Inferior parietal cortex (tissue), 1 donor: ENCODE results near the gene FRMPD2.
A peak's percentile ranks its signal among the peaks of the same experiment; 100 is the strongest.
"Not testable (repeated sequence)": the region's sequence is repeated elsewhere in the genome, so short reads cannot be mapped to it uniquely, and the experiment has no call there.

Experiments
- DNase-seq: peaks from one replicate; pipeline ENCODE4 v3.0.0-alpha.2; 2016; ENCODE audit errors: extremely low spot score

Gene FRMPD2

DNA sequence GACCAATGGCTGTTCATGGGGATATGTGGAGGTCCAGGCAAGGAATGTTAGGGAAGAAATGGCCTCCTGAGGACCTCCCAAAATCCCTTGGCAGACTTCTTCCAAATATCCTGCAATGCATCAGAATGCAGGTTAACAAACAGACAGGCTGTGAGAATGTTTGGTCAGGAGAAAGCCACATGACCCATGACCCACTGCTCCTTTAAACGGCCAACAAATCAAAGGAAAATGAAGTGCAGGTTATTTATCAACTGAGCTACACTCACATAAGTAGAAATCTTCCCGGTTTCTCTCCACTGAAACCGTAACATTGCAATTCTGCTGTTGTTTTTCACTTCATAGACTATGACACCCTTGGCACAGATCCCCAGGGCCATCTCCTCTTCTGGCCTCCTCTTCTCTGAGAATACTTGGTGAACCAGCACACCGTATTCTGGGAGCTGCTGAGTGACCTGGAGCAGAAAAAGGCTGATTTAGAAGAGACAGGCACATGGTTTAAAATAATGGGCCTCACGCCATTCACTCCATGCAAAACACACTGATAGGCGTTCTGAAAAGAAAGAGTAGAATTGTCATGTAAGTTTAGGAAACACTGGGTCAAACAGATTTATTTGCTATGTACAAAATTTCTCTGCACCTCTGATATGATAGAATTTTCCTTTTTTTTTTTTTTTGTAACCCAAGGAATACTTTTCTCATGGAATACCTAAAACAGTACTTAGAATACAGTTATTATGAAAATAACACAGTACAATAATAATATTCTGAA, 67.8 kb downstream of the FRMPD2 start:
- no peak for DNase-seq

DNA sequence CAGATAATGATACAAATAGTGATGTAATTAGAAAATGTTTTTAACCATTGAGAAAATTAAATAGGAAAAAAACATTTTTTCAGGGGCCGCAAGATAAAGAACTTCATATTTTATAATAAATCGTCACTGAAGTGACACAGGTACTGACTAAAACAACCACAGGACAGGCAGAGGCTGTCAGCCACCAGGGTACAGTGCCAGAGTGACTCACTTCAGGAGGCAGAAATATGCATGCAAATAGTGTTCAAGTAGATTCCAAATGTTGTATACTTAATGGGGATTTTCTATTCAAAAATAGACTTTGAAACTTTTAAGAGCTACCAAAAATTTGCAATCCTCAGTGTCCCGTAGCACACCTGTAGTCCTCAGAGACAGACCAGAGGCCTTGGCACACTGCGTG, 68.6 kb downstream of the FRMPD2 start:
- no peak for DNase-seq

DNA sequence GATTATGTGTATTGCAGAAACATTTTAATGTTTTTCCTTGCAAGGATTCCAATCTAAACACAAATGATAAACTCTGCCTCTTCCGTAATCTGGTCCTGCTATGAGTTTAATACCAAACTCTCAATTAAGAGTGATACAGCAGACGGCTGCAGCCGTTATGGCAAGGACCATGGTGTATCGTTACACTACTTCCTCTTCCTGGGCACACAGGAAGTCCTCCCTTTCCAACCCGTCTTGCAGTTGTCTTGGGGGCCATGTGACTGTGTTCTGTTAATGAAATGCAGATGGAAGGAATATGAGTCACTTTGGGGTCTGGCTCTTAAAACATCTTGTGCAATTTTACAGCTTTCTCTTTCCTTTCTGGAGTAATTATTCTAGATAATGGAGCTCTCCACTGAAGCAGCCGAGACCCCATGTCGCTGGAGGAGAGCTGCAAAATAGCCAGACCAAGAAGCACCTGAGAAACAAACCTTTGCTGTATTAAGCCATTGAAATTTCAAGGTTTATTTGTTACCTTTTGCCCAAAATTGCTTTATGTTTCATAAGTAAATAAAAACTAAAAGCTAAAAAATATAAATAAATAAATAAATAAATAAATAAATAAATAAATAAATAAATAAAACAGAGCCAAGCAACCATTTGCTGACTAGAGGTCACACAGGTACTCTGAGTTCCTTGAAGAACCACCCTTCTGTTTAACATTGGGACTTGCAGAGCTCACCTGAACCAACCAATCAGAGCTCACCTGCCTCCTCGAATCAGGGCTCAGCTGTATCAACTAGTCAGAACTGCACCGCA, 74.7 kb downstream of the FRMPD2 start:
- no peak for DNase-seq

DNA sequence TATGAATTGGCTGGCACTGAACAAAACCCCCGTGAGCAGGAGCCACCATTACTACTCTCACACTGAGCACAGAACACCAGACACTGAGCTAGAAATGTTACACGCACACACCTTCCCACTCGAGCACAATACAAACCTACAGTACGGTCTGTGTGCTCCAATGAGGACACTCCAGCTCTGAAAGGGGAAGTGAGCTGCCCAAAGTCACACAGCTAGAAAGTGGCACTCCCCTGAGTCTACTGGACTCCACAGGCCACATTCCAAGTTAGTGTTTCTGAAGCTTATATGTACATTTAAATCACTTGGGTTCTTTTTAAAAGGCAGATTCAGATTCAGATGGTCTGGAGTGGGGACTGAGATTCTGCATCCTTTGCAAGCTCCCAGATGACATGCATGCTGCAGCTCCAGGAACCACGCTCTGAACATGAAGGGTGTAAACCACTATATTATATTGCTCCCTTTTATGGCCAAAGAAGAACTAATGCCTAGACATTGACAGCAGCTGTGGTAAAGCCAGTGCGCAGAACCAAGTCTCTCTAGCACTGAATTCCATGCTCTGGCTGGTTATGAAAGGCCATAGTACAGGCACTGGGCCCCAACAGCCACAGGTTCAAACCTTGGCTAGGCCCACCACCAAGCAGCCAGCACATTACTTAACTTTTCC, 77.1 kb downstream of the FRMPD2 start:
- DNase-seq = no peak

DNA sequence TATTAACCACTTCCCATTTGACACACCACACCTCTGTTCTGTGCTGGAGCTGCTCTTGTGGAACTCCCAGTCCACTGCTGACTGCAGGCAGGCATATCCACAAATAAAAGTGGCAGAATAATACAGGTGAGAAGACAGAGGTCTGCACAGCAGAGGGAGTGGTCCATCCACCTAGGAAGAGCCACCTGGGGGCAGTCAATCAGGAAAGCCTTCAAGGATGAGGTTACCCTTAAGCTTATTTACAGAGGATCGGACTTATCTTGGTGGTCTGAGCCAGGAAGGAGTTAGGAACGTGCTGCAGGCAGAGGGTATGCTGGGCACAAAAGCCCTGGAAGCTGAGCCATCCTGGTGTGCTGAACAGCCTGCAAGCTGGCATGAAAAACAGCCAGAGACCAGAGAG, 78.7 kb downstream of the FRMPD2 start:
- no peak for DNase-seq

DNA sequence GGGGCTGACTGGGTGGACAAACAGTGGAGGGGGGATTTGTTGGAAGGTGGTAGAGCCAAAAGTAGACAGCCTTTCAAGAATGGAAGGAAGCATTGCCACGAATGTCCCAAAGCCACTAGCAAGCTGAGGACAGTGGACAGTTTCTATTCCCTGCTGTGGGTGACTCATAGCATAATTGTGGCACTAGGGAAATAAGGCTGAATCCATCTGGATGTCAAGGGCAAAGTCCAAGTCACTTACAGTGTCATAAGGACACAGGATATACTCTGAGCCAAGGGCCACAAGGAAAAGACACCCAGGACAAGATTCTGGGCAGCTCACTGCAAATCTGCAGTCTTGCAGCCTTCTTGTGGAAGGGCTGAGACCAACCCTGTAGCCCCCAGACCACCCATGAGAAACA, 79.7 kb downstream of the FRMPD2 start:
- DNase-seq = no peak

DNA sequence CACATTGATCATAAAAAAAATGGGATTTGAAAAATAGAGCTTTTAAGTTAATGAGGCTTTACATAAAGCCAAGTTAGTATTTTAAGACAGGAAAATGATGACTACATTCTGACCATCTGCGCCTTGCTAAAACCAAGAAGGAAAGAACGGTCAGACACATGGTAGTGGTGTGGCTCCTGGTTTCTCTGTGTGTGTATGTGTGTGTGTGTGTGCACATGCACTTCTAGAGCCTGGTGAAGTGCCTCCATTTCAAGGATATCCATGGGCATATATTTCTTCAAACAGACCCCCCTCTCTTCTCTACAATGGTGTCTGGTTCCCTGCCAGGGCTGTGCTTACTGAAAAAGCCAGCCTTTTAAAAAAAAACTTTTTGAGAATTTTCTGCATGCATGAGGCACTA, 80.9 kb downstream of the FRMPD2 start:
- DNase-seq = peak; percentile 40

DNA sequence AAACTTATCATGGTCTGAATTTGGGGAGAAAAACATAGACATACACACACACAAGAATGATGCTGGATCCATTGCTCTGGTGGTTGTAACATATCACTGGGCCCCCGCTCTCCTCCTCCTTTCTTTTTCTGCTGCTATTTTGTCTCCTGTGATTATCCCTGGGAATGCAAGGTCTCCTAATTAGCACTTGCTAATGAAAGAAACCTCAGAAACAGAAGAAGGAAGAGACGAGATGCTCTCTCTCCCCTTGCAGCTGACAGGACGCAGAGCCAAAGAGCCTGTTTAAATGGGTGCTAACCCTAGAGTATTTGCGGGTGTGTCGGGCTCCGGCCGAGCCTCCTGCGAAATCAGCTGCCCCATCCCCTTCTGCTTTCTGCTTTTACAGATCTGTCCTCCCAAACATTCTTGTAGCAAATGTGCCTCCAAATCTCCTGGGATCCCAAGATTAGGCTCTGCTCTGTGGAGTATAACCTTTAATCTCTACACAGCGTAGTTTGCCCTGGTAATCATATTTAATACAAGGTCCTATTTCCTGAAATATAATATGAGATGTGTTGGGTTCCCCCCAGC, 81.5 kb downstream of the FRMPD2 start:
- DNase-seq = no peak

DNA sequence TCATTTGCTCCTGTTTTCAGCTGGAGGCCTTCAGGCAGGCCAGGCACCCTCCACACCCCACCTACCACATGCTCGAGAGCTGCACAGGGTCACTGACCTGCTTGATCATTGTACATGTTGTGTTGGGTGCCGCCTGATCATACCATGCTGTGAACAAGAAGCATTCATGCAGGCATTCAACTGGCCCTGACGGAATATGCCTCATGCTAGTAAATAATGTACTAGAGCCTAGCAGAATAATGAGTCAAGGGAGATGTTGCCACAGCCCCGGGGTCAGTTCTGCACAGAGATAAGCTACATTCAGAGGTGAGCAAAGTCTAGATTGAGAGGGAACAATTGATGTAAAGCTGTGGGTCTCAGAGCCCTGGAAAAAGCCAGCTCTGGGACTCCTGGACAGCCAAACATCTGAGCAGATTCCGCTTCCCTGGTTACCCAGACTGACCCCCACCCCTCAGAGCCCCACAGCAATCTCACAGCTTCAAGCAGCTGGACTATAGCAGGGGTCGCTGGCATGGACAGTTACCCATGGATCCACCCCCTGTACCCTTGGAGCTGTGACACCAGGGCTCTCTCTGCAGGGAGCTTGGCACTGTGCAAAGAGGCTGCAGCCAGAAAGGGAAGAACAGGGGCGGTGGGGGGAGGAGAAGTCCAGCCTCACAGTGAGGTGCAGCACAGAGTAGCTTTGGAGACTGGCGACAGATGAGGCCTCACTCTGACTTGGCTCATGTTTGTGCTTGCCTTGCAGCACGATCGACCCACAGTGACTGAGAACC, 86.6 kb downstream of the FRMPD2 start:
- no peak for DNase-seq

DNA sequence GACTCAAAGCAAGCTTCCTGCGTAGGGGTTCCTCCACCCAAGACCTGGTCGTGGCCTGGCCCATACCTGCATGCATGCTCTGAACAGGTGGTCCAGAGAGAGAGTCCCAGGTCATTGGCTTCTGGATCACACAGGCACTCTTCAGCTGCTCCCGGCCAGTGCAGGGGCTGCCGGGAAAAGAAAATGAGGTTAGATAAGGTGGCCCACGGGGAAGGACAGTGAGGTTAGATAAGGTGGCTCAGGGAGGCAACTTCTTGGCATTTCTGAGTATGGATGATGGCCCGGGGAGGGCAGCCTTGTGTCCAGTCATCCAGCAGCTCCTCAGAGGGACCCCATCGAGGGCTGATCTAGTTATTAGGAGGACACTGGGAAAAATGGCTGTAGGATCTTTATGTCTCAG, 87.4 kb downstream of the FRMPD2 start:
- no peak for DNase-seq

DNA sequence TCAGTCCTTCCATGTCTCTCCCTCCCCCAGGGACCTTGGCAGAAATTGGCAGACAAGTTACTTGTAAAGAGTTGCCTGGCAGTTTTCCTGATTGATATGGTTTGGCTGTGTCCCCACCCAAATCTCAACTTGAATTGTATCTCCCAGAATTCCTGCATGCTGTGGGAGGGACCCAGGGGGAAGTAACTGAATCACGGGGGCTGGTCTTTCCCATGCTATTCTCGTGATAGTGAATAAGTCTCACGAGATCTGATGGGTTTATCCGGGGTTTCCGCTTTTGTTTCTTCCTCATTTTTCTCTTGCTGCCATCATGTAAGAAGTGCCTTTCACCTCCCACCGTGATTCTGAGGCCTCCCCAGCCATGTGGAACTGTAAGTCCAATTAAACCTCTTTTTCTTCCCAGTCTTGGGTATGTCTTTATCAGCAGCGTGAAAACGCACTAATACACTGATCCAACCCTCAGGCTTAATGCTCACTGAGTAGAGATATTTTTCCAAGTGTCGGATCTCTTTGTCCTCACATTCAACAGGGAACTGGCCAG, 88.2 kb downstream of the FRMPD2 start:
- not testable (repeated sequence) for DNase-seq

DNA sequence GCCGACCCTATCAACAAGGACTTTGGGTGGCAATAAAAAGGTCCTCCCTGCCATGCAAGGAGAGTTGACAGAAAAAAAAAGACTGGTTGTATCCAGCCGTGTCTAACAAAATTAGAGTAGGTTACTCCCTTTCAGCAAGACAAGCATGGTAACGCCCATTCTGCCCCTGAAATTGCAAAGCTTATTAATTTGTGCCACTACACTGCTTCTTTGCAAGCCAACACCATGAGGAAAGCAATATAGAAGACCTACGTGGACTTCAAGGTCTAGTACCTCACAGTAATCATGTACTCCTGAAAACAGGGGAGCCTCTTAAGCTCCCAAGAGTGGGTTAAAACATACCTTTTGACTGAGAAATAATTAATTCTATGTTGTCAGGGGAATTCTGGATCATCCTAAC, 90.3 kb downstream of the FRMPD2 start:
- no peak for DNase-seq

DNA sequence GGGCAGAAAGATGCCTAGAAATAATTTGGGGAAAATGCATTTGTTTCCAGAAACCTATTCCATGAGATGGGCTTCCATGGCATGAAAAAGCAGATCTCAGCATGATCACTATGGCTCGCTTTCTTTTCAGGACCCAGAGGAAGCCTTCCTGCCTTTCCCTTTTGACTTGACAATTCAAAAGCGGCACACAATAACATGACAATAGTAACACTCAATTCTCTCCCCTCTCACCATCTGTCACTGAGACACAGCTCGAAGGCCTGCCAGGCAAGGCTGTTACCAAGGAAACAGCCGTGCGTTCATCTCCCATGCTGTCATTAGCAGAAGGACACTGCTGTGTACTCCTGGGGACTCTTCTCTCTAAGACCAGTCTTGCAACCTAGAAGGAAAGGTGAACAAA, 101.8 kb downstream of the FRMPD2 start:
- not testable (repeated sequence) for DNase-seq

DNA sequence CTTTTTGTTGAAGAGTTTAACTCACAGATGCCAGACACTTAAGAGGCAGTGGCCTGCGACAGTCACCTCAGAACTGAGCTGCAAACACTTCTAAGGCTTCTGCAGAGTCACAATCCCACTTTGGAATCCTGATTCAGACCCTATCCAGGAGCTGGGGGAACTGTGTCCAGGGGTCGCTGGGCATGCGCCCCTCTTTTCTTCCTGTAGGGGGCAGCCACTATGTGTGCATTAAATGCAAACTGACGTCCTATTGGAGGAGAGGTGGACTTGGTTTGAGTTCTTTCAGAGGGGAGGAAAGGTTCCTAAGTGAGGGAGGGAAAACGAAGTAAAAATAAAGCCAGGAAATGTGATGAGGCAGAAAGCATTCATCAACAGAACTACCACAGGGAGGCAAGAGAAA, 113.8 kb downstream of the FRMPD2 start:
- not testable (repeated sequence) for DNase-seq

DNA sequence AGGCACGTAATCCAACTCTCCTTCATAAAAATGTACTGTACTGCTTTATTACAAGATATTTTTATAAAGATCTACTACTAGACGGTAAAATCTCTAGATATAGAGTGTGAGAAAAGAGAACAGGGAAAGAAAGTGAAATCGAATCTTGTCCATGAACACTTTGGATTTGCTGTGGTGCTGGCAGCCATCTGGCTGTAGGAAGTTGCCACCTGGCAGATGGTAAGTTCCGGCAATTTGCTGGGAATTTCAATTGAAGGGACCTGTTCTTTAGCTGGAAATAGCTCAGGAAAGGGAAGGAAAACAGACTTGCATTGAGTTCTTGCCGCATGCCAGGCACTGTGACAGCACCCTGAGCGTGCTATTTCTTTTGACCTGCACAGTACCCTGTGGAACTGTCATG, 114.3 kb downstream of the FRMPD2 start:
- DNase-seq = peak; percentile 15

DNA sequence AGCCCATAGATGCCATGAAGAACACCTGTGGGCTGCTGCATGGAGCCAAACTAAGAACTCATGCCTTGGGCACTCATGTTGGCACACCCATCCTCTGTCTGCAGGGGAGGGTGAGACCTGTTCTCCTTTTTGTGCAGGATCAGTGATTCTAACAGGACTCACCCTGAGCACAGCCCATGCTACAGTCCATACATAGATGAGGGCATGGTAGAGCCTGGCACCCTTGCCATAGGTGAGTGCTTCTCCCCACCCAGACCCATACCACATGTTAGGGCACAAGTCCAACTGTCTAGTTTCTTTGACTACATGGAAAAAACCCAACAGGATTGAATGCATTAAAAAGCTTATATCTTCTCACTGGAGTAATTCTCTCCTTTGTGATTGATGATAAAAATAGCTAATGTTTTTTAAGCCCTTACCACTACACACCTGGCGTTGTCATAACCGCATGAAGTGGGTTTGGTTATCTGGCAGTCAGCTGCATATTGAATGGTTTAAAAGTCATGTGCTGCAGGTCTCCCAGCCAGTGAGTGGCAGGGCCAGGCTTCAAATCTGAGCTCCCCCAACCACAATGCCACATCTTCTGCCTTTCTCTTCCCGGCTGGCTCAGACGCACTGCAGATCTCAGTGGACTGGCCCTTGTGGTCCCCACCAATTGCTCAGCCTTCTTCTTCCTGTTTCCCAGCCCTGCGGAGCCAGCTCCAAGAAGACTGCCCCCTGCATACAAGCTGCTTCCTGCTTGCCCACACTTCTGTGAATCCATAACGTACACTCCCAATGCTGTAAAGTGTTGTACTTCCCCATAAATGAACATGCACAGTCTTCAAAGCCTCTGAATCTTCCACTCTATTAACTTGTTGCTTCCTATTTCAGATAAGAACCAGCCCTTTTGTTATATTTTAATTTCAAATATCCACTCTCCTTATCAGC, 120.0 kb downstream of the FRMPD2 start:
- not testable (repeated sequence) for DNase-seq

DNA sequence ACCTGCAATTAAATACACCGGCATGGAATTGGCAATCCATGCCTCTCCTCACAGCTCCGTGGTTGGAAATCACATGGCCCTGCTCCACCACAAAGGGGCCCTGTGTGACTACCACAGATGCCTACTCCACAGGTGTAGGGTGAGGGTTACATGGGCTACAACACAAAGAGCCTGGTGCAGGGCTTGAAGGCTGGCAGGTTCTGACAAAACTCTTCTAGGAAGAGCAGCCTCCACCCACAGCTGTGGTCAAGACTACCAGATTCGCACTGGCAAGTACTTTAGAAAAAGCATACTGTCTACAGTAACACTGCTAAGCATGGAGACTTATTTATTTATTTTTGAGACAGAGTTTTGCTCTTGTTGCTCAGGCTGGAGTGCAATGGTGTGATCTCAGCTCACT, 126.9 kb downstream of the FRMPD2 start:
- DNase-seq = not testable (repeated sequence)

DNA sequence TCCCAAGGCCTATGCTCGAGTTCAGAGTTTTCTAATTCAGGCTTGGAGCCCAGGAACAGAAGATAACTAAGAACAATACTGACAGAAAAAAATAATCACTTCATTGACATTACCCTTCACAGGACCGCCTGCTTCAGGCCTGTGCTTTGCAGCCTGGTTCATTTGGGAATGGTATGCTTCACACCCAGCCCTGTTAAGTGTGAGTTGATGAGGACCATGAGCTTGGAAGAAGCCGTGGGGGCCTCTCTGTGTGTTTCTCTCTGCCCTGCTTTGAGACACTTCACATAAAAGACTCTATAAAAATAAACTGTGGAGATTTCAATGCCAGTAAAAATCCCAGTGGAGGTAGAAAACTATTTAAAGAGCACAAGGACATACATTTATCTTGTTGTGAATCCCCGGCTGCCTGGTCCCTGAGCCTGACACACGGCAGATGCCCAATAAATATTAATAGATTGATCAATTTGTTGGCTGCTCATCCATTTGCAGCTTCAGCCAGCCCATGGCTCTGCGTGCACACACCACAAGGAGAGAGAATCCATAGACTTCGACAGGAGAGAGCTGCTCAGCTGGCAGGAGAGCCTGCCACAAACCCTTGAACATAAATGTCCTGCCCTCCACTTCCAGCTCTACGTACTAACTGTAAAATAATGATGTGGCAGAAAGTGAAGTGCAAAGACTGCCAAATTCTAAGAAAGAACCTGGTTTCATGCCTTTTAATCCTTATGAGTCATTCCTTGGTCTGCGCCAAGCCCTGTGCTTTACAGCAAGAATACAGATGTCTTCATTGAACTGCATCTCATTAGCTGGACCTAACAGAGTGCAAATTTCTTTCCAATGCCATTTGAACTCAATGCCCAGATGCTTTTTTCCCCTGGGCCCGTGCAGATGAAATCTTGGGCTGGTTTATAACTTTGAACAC, 130.5 kb downstream of the FRMPD2 start:
- DNase-seq = not testable (repeated sequence)

DNA sequence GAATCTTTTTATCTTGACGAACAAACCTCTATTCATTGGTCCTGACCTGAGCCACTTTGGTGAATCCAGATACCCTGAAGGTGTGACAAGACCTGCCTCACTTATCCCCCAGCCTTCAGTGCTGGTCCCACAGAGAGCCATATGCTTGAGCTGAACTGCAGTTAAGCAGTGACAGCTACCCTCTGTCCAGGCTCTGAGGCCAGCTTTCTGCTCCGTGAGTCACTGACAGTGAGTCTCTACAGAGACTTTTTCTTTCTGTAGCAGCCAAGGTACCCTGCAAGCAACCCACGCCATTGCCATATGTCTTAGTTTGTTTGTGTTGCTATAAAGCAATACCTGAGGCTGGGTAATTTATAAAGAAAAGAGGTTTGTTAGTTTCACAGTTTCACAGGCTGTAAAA, 133.5 kb downstream of the FRMPD2 start:
- not testable (repeated sequence) for DNase-seq
